Fibroblast of pulmonary artery (primary cell): ENCODE data around the gene IL3RA.

Source experiments
- DNase-seq: peaks from one replicate; pipeline ENCODE4 v3.0.0-alpha.2; 2010; ENCODE audit warnings: low read depth
- H3K4me3 ChIP-seq: replicated peaks from 2 replicates; pipeline ENCODE4 v1.5.1; 2011; ENCODE audit warnings: low read depth, mild to moderate bottlenecking, control low read depth, low read length, moderate library complexity
- CTCF ChIP-seq: IDR thresholded peaks from 2 replicates; pipeline ENCODE4 v1.5.1; 2011; ENCODE audit warnings: mild to moderate bottlenecking, control low read depth, low read length, inconsistent platforms; ENCODE audit errors: missing control alignments

The IL3RA gene

GRCh38 chrX:1397001-1397400 is 60.4 kb downstream of the IL3RA start:
- H3K4me3 ChIP-seq: no peak overlapping the region
- no peak for TF ChIP-seq CTCF
- DNase-seq: no peak

GRCh38 chrX:1397441-1398270 is 61.1 kb downstream of the IL3RA start:
- H3K4me3 ChIP-seq: no peak overlapping the region
- no peak for DNase-seq
- no peak for TF ChIP-seq CTCF

GRCh38 chrX:1398431-1399340 is 62.1 kb downstream of the IL3RA start:
- no peak for DNase-seq
- TF ChIP-seq CTCF: no peak
- no peak overlapping the region for H3K4me3 ChIP-seq

- no peak for TF ChIP-seq CTCF
- no peak overlapping the region for H3K4me3 ChIP-seq
- DNase-seq: no peak
Observed at GRCh38 chrX:1400049-1400448, 63.5 kb downstream of the IL3RA start.

- no peak for DNase-seq
- no peak for TF ChIP-seq CTCF
- no peak overlapping the region for H3K4me3 ChIP-seq
Observed at GRCh38 chrX:1400742-1401471, 64.3 kb downstream of the IL3RA start.

GRCh38 chrX:1401611-1402430 is 65.2 kb downstream of the IL3RA start:
- H3K4me3 ChIP-seq: no peak overlapping the region
- no peak for DNase-seq
- TF ChIP-seq CTCF: no peak
